Endothelial cell of hepatic sinusoid (primary cell): ENCODE results near the gene CD226.

Experiments used
- in situ Hi-C: cut with HindIII; loops from 2 replicates; pipeline ENCODE4 v1.10.0; 2017; ENCODE audit warnings: low sequenced_read_pairs

Gene CD226

DNA sequence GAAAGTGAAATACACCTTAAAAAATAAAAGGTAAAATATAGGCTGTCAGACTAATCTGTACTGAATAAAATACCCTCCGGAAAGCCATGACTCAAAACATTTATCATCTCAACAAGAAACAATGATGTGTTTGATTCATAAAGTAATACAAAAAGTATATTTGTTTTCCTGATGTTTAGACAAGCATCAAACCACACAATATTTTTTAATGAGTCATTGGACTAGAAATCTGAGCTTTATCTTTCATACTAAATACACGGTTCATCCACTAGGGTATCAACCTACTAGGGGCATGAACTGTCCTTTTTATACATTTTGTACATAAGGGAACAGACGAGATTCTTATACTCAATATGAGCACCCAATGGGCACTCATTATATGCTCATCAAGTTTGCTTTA, 31.3 kb downstream of the CD226 start:
- in situ Hi-C loops, result no loop called here

- in situ Hi-C loops, result no loop called here
These were observed 38.8 kb downstream of the CD226 start for GRCh38 chr18:69908838-69909237.

DNA sequence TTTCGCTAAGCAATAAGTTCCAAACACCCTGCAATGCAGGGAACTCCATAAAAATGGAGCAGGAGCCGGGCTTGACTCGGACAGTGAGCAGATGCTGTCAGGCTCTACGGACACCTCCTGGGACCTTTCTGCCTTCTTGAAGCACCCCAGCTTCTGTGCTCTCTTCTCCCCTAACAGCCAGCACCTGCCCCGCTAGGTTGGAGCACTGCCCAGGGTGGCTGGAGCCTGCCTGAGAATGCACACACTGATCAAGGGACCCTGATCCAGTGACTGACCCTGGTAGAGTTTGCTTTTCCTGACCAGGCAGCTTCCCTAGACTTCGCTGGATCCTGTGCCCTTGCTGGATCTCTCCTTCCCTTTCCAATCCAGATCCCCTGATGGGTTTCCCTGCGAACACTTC, 40.9 kb downstream of the CD226 start:
- in situ Hi-C loops, result no loop called here

DNA sequence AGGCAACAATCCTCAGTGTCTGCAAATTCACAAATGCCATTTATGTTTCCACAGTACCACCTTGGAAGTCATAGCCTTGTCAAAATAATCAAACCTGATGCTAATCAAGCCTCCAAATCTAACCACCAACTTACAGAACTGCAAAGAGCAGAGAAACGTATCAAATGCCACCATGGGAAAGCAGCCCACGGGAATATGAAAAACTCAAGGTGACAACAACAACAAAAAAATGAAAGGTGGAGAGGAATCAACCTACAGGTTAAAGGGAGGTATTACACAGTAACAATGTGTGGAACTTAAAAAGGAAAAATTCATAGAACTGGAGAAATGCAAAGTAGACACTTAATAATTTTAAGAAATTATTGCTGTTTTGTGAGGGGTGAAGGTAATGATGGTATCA, 46.7 kb downstream of the CD226 start:
- in situ Hi-C loops, result no loop called here

DNA sequence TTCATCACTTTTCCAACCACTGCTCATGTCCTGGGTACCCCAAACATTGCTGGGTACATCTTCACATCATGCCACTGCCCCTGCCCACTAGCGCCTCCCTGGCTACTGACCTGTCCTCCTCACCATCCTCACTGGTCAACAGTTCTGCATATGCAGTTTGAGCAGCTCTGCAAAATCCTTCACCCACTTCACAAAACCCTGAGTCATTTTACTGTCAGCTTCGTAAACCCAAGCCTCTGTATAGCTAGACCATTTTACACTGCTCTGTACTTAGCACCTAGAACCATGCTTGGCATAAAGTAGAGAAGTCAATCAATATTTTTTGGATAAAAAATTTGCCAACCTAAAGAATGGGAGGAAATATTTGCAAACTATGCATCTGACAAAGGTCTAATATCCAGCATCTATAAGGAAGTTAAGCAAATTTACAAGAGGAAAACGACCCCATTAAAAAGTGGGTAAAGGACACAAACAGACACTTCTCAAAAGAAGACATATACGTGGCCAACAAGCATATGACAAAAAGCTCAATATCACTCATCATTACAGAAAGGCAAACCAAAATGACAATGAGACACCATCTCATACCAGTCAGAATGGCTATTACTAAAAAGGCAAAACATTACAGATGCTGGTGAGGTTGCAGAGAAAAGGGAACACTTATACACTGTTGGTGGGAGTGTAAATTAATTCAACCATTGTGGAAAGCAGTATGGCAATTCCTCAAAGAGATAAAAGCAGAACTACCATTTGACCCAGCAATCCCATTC, 48.3 kb downstream of the CD226 start:
- in situ Hi-C loops, result loop anchor here (25.0 kb wide), 1 partner anchor 163 kb away; no protein-coding TSS in a partner anchor

DNA sequence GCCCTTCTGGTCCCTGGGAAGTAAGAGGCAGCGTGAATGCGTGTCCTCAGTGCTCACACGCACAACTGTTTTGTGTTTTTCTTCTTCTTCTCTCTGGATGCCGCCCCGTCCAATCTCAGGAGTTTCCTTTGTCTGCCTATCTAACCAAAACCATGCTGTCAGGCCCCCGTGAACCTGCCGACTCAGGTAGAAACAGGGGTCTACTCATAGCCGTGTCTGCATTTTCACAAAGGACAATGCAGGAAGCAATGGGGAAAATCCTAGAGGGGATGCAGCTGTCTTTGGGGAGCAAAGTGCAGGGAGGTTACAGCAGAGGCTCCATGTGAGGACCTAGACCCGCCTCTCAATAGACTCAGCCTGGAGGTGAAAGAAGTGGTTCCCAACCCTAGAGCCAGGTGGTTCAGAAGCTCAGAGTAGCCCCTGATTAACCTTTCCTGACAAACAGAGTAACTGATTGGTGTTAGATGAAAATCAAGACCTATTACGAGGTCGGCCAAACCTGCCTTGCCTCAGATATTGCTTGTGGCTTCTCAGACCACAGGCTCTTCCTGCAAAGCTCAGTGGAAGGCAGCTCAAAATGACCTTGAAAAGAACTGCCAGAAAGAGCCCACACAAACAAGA, 49.3 kb downstream of the CD226 start:
- in situ Hi-C loops, result loop anchor here (25.0 kb wide), 1 partner anchor 164 kb away; no protein-coding TSS in a partner anchor

- in situ Hi-C loops, result loop anchor here (25.0 kb wide), 1 partner anchor 165 kb away; no protein-coding TSS in a partner anchor
These were observed 50.1 kb downstream of the CD226 start for GRCh38 chr18:69897397-69898108.

GRCh38 chr18:69895066-69896047, 52.3 kb downstream of the CD226 start:
- in situ Hi-C loops, result loop anchor here (25.0 kb wide), 1 partner anchor 167 kb away; no protein-coding TSS in a partner anchor

GRCh38 chr18:69894467-69894866, 53.2 kb downstream of the CD226 start:
- in situ Hi-C loops, result loop anchor here (25.0 kb wide), 1 partner anchor 168 kb away; no protein-coding TSS in a partner anchor

- in situ Hi-C loops, result loop anchor here (25.0 kb wide), 1 partner anchor 172 kb away; no protein-coding TSS in a partner anchor
These were observed 57.1 kb downstream of the CD226 start for GRCh38 chr18:69890558-69890957.

DNA sequence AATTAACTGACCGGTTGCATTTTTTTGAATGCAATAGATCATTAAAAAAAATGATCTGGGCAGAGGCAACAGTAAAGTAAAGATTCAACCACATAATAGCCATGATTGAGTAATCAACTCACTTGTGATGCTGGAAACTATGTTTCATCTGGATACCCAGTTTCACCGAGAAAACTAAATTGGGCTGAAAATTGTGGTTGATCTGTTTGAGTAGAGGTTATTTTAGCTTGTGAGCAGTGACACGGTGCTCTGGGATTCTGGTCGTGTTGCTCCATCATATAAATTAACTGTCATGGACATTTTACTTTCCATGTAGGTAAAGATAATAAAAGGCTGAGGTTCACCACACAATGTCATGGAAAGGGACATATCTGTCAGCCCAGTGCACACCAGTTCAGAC, 58.7 kb downstream of the CD226 start:
- in situ Hi-C loops, result loop anchor here (25.0 kb wide), 1 partner anchor 173 kb away; no protein-coding TSS in a partner anchor

- in situ Hi-C loops, result loop anchor here (25.0 kb wide), 1 partner anchor 175 kb away; no protein-coding TSS in a partner anchor
These were observed 60.4 kb downstream of the CD226 start for GRCh38 chr18:69887256-69887655.

DNA sequence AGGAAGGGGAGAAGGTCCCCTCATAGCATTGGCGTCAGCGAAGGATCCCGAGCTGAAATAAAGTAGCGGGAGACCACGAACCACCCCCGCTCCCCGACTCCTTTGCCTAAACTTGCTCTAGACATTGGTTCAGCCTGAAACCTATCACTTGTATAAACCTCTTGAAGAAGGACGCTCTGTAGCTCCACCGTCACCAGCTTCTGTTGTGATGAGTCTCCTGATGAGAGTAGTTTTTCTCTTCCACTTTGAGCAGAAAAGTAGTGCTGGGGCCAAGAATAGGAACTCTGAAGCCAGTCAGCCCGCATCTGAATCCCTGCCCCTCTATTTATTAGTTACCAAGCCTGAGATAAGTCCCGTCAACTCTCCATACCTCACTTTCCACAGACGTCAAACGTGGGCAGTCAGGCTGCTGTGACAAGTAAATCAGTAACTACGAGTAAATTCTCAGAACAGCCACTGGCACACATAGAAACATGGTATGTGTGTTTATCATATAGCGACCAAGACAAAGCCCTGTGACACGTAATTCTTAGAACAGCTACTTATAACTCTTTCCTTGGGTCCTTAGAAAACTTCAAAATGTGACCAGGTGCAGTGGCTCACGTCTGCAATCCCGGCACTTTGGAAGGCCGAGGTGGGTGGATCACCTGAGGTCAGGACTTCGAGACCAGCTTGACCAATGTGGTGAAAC, 61.7 kb downstream of the CD226 start:
- in situ Hi-C loops, result loop anchor here (25.0 kb wide), 1 partner anchor 176 kb away; no protein-coding TSS in a partner anchor

- in situ Hi-C loops, result loop anchor here (25.0 kb wide), 1 partner anchor 177 kb away; no protein-coding TSS in a partner anchor
These were observed 62.3 kb downstream of the CD226 start for GRCh38 chr18:69885355-69885754.

DNA sequence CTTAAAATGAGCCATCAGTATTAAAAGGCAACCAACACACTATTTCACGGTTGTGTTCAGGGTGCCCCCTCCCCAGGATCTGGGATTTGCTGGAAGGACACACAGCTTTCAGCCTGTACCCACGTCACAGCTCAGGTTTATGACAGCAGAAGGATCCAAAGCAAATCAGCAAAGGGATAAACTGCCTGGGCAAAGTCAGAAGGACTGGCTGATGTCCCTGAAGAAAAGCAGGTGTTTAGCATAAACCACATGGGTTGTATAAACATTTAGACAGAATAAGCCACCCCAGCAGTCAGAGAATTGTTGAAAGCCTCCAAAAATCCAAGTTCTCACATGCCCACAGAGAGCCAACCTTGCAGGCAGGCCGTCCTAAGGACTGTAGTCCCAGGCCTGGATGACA, 63.9 kb downstream of the CD226 start:
- in situ Hi-C loops, result loop anchor here (25.0 kb wide), 1 partner anchor 179 kb away; no protein-coding TSS in a partner anchor

DNA sequence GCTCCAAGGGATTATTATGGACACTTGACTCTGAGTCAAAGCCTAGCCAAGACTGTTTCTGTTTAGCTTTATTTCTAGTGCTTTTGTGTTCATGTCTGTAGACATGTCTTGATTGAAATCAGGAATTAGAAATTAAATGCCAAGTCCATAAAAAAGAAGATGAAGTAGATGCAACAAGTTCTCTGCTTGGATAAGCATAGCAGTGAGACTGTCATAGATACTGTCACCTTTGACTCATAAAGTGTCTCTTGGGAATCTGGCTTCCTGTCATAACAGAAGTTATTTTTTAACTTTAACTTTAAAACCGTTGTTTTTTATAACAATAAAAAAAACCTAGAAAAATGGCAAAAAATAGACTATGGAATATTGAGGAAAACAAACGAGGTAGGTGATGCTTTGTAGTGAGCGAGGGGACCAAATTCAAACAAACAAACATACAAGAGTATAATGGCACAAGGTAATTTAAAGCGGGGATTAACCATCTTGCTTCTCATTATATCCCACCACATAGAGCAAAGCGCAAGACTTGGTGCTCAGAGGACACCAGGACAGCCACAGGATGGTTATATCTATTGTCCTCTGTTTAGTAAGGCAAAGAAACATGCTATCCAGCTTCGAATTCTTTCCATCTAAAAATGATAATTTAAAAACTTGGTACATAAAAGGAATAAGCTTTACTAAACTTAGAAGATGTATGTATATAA, 64.6 kb downstream of the CD226 start:
- in situ Hi-C loops, result loop anchor here (25.0 kb wide), 1 partner anchor 179 kb away; no protein-coding TSS in a partner anchor

DNA sequence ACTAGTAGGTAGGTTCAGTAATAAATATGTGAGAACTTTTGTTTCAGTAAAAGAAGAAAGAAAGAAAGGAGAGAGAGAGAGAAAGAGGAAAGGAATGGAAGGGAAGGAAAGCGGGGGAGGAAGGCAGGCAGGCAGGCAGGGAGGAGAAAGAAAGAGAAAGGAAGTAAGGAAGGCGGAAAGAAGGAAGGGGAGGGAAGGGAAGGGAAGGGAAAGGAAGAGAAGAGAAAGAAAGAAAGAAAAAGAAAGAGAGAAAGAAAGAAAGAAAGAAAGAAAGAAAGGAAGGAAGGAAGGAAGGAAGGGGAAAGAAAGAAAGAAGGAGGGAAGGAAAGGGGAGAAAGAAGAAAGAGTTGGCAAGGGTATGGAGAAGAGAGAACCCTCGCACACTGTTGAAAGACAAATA, 67.6 kb downstream of the CD226 start:
- in situ Hi-C loops, result loop anchor here (25.0 kb wide), 1 partner anchor 182 kb away; no protein-coding TSS in a partner anchor

GRCh38 chr18:69879051-69879450, 68.6 kb downstream of the CD226 start:
- in situ Hi-C loops, result loop anchor here (25.0 kb wide), 1 partner anchor 183 kb away; no protein-coding TSS in a partner anchor
